Kasumi-1 (cell line): ENCODE measurements around the gene ENTPD2.
"Not testable (repeated sequence)": the region's sequence is repeated elsewhere in the genome, so short reads cannot be mapped to it uniquely, and the experiment has no call there.

Experiments
- DNase-seq, 2 experiments: peaks; one replicate each; lab custom pipeline; 2025; lab: John Stamatoyannopoulos, UW

The ENTPD2 gene

GRCh38 chr9:137015976-137016375 is 37.9 kb downstream of the ENTPD2 start:
- DNase-seq = no peak

DNA sequence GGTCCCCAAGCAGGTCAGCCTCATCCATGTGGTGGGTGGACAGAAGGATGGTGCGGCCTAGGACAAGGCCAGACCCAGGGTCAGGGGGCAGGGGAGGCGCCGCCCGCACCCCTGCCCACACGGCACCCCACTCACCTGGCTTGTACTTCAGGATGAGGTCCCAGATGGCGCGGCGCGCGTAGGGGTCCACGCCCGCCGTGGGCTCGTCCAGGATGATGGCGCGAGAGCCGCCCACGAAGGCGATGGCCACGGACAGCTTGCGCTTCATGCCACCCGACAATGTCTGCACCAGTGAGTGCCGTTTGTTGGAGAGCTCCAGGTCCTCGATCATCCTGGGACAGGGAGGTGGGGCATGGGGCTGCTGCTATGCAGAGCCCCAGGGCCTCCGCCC is 38.3 kb downstream of the ENTPD2 start:
- DNase-seq = no peak

DNA sequence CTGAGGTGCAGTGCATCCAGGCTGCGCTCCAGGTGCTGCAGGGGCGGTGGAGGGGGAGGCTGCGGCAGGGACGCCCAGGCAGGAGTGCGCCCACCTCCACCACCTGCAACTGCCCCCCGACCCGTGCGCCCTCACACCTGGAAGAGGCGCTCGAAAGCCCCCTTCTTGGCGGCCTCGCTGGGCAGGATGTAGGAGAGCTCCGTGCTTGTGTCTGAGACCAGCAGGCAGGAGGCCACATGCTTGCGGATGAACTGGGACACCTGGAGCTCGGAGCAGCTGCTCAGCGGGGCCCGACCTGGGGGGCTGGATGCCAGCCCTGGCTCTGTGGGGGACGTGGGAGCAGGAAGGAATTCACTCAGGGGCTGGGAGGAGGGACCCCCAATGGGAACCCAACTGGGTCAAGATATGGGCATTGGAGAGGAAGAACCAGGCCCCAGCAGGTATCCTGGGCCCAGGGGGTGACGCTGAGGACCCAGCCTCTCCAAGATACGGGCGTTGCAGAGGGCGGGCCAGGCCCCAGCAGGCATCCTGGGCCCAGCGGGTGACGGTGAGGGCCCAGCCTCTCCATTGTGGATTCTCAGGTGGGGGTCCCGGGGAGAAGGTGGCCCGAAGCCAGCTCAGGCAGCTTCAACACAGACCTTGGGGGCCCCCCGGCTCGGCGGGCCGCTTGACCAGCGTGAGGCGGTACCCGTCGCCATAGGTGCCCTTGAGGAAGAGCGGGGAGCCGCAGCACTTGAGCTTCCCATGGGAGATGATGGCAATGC is 38.9 kb downstream of the ENTPD2 start:
- no peak for DNase-seq

DNA sequence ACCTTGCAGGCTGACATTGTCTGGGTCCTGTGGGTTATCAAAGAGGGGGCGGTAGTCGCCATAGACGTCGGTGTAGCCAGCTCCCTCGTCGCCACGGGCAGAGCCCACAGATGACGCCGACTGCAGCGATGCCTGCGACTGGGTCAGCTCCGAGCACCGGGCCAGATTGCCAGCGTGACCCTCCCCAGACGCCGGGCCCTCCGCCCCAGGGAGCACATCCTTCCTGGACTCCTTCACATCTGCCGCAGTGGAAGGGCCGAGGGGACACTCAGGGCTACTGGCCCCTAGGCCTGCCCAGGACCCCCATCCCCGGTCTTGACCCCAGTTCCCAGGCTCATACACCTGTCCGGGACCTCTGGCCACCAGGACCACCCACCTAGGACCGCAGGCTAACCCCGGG is 39.7 kb downstream of the ENTPD2 start:
- DNase-seq = no peak

DNA sequence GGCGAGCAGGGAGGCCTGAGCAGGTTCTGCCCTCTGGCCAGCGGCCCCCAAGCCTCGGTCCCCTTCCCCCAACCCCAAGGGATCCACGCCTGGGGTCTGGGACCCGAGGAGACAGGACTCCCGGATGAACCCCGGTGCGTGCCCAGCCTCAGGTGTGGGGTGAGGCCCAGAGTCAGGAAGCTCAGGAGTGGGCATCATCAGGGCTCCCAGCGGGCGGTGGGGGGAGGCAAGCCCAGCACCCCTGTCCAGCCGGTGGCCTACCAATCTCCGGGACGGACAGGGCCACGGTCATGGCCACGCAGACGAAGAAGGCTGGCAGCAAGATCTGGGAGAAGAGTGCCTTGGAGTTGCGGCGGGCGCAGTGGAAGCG is 40.3 kb downstream of the ENTPD2 start:
- DNase-seq = no peak

DNA sequence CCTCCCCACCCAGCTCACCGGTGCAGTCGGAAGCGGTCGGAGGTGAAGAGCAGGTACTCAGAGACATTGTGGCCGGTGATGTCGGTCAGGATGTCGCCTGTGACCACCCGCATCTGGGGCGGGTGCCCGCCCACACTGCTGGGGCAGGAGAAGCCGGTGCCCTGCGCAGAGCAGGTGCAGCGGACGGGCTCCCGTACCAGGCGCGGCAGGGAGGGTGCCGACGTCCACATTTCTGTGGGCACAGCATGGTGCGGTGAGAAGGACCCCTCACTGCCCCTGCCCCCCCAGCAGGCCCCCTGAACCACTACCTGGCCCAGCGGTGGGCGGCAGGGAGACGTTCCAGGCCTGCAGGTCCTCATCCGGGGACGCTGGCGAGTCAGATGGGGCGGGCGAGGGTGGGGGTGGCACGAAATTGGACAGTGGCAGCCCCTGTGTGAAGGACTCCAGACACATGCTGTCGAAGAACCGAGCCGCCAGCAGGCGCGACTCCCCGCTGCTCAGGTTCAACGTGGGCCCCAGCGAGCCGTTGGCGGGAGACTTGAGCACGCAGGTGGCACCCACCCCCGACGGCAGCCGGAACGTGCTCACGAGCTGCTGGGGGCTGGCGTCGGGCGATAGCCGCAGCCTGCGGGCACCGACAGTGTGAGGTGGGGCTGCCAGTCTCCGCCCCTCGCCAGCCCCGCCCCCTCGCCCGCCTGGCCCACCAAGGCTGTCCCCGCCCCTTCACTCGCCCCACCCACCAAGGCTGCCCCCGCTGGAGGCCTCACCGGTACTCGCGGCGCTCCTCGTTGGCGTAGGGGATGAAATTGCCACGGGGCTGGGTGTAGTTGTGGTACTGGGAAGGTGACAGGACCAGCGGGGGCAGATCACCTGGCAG is 40.9 kb downstream of the ENTPD2 start:
- DNase-seq = no peak

DNA sequence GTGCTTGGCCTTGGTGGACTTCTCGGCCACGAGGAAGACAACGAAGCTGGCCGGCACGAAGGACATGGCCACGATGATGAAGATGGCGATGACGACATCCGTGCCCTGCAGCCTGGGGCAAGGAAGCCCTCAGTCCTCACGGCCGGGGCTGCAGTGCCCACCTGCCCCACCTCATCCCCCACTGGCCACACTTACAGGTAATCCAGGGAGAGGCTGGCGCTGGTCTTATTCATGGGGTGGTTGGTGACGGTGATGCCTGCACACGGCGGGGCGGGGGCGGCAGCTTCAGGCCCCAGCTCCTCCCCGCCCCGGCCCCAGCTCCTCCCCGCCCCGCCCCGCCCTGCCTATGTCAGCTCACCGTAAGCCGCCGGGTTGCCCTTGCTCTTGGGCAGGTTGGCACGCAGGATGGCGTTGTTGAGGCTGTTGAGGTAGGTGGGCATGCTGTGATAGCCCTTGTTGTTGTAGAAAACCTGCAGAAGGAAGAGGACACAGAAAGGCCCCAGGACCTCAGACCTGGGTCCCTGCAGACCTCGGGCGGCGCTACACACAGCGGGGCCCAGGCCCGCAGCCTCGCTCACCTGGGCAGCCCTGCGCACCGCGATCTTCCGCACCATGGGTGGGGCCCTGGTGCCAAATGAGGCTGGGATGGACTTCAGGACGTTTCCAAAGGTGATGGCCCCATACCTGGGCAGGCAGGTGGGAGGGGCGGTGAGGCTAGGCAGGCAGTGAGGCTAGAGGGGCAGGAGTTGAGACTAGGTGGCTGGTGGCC is 41.8 kb downstream of the ENTPD2 start:
- no peak for DNase-seq

DNA sequence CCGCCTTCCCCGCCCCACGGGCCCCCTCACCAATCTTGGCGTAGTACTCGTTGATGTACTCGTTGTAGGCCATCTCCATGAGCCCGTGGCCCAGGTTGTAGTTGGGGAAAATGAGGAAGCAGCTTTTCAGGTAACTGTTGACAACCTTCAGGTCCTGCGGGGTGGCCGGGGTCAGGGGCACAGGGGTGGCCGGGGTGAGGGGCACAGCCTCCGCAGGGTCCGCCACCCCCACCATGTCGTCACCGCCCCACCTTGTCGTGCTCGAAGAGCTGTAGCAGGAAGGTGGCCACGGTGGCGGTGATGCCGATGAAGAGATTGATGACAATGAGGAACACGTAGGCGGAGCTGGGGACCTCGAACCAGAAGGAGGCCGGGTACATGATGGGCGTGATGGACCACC is 42.7 kb downstream of the ENTPD2 start:
- no peak for DNase-seq

DNA sequence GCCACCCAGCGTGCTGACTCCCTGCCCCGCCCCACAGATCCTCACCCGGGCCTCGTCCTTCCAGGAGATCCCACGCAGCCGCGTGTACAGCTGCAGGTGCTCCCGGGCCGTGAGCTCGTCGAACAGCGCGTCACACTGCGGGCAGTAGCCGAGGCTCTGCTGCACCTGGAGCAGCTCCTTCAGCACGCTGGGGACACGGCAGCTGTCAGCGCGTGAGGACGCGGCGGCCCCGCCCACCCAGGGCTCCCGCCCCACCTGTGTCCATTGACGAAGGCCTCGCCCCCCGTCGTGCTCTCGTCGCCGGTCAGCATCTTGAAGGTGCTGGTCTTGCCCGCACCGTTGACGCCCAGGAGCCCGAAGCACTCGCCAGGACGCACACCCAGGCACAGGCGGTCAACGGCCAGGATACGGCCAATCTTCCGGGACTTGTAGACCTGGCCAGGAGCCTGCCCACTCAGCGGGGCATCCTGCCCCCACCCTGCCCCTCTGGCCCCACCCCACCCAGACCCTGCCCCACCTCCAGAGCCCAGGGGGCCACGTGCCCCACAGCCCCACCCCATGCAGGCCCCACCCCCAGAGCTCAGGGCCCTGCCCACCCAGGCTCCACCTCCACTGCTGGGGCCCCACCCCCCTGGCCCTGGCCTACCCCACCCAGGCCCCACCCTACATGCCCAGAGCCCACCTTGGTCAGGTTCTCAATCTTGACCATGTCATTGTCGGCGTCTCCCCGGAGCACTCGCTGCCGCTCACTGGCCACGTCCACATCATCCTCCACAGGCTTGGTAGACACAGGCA is 43.7 kb downstream of the ENTPD2 start:
- no peak for DNase-seq

GRCh38 chr9:137009217-137009616 is 44.6 kb downstream of the ENTPD2 start:
- no peak for DNase-seq

- no peak for DNase-seq
Measured at GRCh38 chr9:137008312-137008711, 45.5 kb downstream of the ENTPD2 start.

- no peak for DNase-seq
Measured at GRCh38 chr9:137007816-137008270, 46.0 kb downstream of the ENTPD2 start.

- DNase-seq = no peak
Measured at GRCh38 chr9:137007108-137007815, 46.6 kb downstream of the ENTPD2 start.

- DNase-seq = no peak
Measured at GRCh38 chr9:137006116-137007003, 47.5 kb downstream of the ENTPD2 start.

DNA sequence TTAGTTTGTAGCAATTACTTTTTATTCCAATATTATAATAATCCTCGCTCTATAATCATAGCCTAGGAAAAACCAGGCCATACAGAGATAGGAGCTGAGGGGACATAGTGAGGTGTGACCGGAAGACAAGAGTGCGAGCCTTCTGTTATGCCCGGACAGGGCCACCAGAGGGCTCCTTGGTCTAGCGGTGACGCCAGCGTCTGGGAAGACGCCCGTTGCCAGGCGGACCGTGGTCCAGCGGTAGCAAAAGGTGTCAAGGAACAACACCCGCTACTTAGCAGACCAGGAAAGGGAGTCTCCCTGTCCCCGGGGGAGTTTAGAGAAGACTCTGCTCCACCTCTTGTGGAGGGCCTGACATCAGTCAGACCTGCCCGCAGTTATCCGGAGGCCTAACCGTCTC is 49.6 kb downstream of the ENTPD2 start:
- DNase-seq = not testable (repeated sequence)

GRCh38 chr9:137002646-137003041 is 51.2 kb downstream of the ENTPD2 start:
- no peak for DNase-seq

- no peak for DNase-seq
Measured at GRCh38 chr9:137001857-137002645, 51.8 kb downstream of the ENTPD2 start.

DNA sequence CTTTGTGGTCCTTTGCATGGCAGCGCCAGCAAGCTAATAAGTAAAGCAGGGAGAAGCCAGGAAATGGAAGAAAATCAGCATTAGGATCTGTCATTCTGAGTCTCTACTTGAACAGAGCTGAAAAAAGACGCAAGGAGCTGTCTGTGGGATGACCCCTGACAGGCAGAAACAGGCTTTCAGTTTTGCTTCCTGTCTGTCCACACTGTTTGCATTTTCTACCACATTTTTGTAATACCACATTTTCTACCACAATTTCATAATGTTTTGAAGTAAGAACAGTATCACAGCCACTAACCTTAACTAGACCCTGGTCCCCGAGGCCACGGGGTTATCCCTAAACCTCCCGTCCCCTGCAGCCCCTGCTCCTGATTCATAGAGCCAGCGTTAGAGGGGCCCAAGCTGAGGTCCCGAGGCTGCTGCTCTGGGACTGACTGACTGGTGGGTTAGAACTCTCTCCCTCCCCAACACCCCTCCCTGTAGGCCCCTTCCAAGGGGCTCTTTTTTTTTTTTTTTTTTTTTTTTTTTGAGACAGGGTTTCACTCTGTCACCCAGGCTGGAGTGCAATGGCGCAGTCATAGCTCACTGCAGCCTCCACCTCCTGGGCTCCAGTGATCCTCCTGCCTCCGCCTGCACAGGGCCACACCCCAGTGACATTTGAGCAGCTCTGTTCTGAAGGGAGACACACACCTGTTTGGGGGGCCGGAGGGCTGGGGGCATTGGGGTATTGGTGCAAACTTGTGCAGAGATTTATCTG is 53.5 kb downstream of the ENTPD2 start:
- DNase-seq = peak; percentile 51 to 57
